NCI-H510A (cell line): ENCODE measurements around the gene SFXN1.

ENCODE experiments used
- DNase-seq: peaks from one replicate; lab custom pipeline; 2025; lab: John Stamatoyannopoulos, UW

Gene SFXN1

DNA sequence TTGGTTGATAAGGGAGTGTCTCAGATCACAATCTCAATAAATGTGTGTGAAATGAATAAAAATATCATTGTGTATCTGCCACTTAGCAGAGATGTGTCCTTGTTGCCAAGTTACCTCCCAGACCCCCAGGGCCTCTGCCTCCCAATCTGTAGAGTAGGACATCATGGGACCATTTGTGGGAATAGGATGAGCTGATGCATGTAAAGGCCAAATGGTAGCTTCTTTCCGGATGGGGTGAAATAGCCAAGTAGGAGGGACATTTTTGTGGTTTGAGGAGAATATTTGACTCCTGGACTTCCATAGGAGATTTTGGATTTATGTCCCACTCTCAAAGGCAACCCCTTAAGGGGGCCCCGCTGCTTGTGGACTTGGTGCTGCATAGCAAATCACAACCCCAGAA is 96.9 kb downstream of the SFXN1 start:
- DNase-seq, result no peak

GRCh38 chr5:175576096-175576495 is 97.7 kb downstream of the SFXN1 start:
- no peak for DNase-seq

DNA sequence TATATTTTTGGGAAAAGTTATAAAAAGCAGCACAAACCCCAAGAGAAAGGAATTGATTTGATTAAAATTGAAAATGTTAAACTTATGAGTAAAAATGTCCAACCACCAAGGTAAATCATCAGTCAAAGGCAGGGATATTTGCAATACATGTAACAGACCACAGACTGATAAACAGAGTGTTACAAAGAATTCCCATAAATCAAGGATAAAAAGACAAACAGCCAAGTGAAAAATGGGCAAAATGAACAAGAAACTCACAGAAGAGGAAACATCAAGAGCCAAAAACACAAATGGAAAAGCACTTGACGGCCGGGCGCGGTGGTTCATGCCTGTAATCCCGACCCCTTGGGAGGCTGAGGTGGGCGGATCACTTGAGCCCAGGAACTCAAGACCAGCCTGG is 98.2 kb downstream of the SFXN1 start:
- no peak for DNase-seq
